GM23248 (cell line): Measurements from ENCODE around the gene MAP4K2. TPM values are rescaled to one million over a fixed set of nuclear protein-coding genes. Genes with fewer than 3 reads are reported as not detected.
"Not testable (repeated sequence)": the region's sequence is repeated elsewhere in the genome, so short reads cannot be mapped to it uniquely, and the experiment has no call there.

Experiments used
- DNase-seq: peaks from one replicate; pipeline ENCODE4 v3.0.0-alpha.2; 2015
- H2AFZ ChIP-seq: fragments of 200-600 bp; sonication (generic); 2 replicates; pipeline ENCODE4 v1.6.1; 2016; ENCODE audit warnings: antibody characterized with exemption
- H3F3A ChIP-seq: fragments of 200-600 bp; sonication (generic); 2 replicates; pipeline ENCODE4 v1.6.1; 2016; ENCODE audit warnings: mild to moderate bottlenecking, antibody characterized with exemption, mixed run types; ENCODE audit not compliant: insufficient read depth
- H3K27ac ChIP-seq: fragments of 200-600 bp; sonication (generic); 2 replicates; pipeline ENCODE4 v1.5.1; 2016; ENCODE audit warnings: mild to moderate bottlenecking
- H3K27me3 ChIP-seq: fragments of 200-600 bp; sonication (generic); replicated peaks from 2 replicates; pipeline ENCODE4 v1.6.1; 2016; ENCODE audit warnings: mild to moderate bottlenecking; ENCODE audit not compliant: insufficient read depth
- H3K36me3 ChIP-seq: fragments of 200-600 bp; sonication (generic); 2 replicates; pipeline ENCODE4 v1.6.1; 2016; ENCODE audit warnings: low read depth, mild to moderate bottlenecking
- H3K4me1 ChIP-seq: fragments of 200-600 bp; sonication (generic); 2 replicates; pipeline ENCODE4 v1.6.1; 2016; ENCODE audit warnings: mild to moderate bottlenecking; ENCODE audit not compliant: insufficient read depth
- H3K4me2 ChIP-seq: fragments of 200-600 bp; sonication (generic); one replicate; pipeline ENCODE4 v1.6.1; 2016; ENCODE audit warnings: mild to moderate bottlenecking; ENCODE audit not compliant: unreplicated experiment
- H3K4me3 ChIP-seq: fragments of 200-600 bp; sonication (generic); 2 replicates; pipeline ENCODE4 v1.5.1; 2016; ENCODE audit warnings: mild to moderate bottlenecking
- H3K79me2 ChIP-seq: fragments of 200-600 bp; sonication (generic); 2 replicates; pipeline ENCODE4 v1.6.1; 2016; ENCODE audit warnings: mild to moderate bottlenecking; ENCODE audit not compliant: insufficient read depth
- H3K9ac ChIP-seq: fragments of 200-600 bp; sonication (generic); 2 replicates; pipeline ENCODE4 v1.6.1; 2016; ENCODE audit warnings: mild to moderate bottlenecking
- H3K9me2 ChIP-seq: fragments of 200-600 bp; sonication (generic); 2 replicates; pipeline ENCODE4 v1.6.1; 2016; ENCODE audit warnings: mixed run types, mild to moderate bottlenecking, moderate library complexity; ENCODE audit not compliant: insufficient read depth
- H3K9me3 ChIP-seq: fragments of 200-600 bp; sonication (generic); one replicate; pipeline ENCODE4 v1.6.1; 2017; ENCODE audit warnings: low read depth
- H4K20me1 ChIP-seq: fragments of 200-600 bp; sonication (generic); 2 replicates; pipeline ENCODE4 v1.6.0; 2016; ENCODE audit not compliant: insufficient read depth
- EZH2 ChIP-seq: fragments of 200-600 bp; sonication (generic); IDR thresholded peaks from 2 replicates; pipeline ENCODE4 v1.6.1; 2018; ENCODE audit warnings: antibody characterized with exemption, mild to moderate bottlenecking; ENCODE audit not compliant: insufficient read depth, poor library complexity, severe bottlenecking
- EZH2phosphoT487 ChIP-seq: fragments of 200-600 bp; sonication (generic); IDR thresholded peaks from 2 replicates; pipeline ENCODE4 v1.6.1; 2018; ENCODE audit warnings: antibody characterized with exemption, moderate library complexity, mild to moderate bottlenecking, low read depth; ENCODE audit not compliant: insufficient read depth
- WGBS, 2 experiments: methylation state at CpG; one replicate each; pipeline ENCODE4 v1.1.6; 2015 to 2017; ENCODE audit warnings: low lambda C conversion rate in 2 of 2, low coverage in 1 of 2; ENCODE audit errors: missing lambda C conversion rate in 2 of 2; 5-methylcytosine and 5-hydroxymethylcytosine counted together
- in situ Hi-C: fragments of 300-500 bp; cut with MboI; formaldehyde crosslinking; loops from 2 replicates; pipeline ENCODE4 v1.15.0; 2020
- polyA plus RNA-seq: library from polyadenylated mRNA; unstranded; fragments of >200 nt; fragmentation: Nextera tagmentation; extraction: Ambion mirVana; gene quantifications from 2 replicates; pipeline ENCODE4 v1.2.1, GENCODE V29; 2016
- total RNA-seq: library from RNA; depleted of rRNA; stranded (reverse); fragments of >200 nt; shearing (Covaris generic); gene quantifications from 2 replicates; pipeline ENCODE4 v1.2.3, GENCODE V29; 2014

Gene MAP4K2
- total and polyA plus RNA-seq, 2 experiments from 2014 or later: 6.2 to 18.2 TPM

DNA sequence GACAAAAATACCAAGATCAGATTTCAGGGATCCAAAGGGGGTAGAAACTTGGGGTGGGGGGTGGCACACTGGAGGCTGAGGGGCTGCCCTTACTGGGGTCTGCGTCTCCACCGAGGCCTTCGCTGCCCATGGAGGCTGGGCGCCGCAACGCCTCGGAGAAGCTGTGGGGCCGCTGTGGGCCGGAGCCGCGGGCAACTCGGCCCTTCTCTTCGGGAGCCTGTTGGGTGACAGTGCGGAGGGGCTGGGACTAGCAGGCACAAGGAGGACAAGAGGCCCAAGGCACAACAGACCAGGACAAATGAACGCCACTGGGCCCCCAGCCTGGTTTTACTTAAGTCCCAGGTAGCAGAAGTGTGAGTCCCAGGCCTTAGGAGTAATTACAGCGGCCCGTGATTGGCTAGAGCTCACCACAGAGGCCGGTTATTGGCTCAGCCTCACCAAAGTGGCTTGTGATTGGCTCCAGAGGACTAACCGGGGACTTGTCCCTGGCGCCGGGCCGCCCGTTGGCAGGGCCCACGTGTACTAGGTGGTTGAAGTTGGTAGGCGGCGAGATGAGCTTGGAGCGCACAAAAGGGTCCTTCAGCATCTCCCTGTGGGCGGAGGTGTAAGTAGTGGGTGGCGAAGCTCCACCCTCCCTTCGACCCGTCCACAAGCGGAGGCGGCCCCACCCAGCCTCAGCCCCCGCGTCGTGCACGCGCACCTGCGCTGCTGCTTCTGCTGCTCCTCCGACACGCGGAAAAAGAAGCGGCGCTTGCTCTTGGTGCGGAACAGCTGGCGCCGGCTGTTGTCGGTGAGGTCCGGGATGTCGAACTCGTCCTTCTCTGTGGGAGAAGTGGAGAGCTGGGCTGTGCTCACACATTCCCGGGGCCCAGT lies 23.8 kb upstream of the MAP4K2 start:
- H3K9me3 ChIP-seq: no peaks in the 10 kb centered on the region
- no peak overlapping the region for H3K27ac ChIP-seq
- WGBS, 2 experiments: 86 to 87% methylated on average over 41 to 52 of the region's 52 CpGs
- no peaks in the 10 kb centered on the region for H3K9me2 ChIP-seq
- H3K4me3 ChIP-seq: no peak overlapping the region
- no peaks in the 10 kb centered on the region for H3K4me1 ChIP-seq
- no peaks in the 10 kb centered on the region for H4K20me1 ChIP-seq
- H3K4me2 ChIP-seq: no peak overlapping the region
- no peaks in the 10 kb centered on the region for H3F3A ChIP-seq
- H3K9ac ChIP-seq: no peak overlapping the region
- H3K36me3 ChIP-seq: no peaks in the 10 kb centered on the region
- TF ChIP-seq EZH2: no peak
- TF ChIP-seq EZH2phosphoT487: no peak
- H2AFZ ChIP-seq: no peak overlapping the region
- DNase-seq: no peak
- no peaks in the 10 kb centered on the region for H3K79me2 ChIP-seq
- in situ Hi-C loops: no loop called here
- H3K27me3 ChIP-seq: no peaks in the 10 kb centered on the region; the same call in 1 of the 2 replicates

- no peaks in the 10 kb centered on the region for H3K4me1 ChIP-seq
- no peaks in the 10 kb centered on the region for H4K20me1 ChIP-seq
- no peaks in the 10 kb centered on the region for H3K9me3 ChIP-seq
- 86 to 90% methylated on average over 7 of the region's 7 CpGs for whole genome bisulfite sequencing, 2 experiments
- no peak overlapping the region for H3K27ac ChIP-seq
- H3K9ac ChIP-seq: no peak overlapping the region
- in situ Hi-C loops: no loop called here
- no peaks in the 10 kb centered on the region for H3F3A ChIP-seq
- no peaks in the 10 kb centered on the region; the same call in 1 of the 2 replicates for H3K27me3 ChIP-seq
- H3K9me2 ChIP-seq: no peaks in the 10 kb centered on the region
- no peaks in the 10 kb centered on the region for H3K36me3 ChIP-seq
- no peaks in the 10 kb centered on the region for H3K79me2 ChIP-seq
- DNase-seq: no peak
- H3K4me3 ChIP-seq: no peak overlapping the region
- TF ChIP-seq EZH2phosphoT487 (no peak), EZH2 (no peak)
- H2AFZ ChIP-seq: no peak overlapping the region
- no peak overlapping the region for H3K4me2 ChIP-seq
These were observed 23.0 kb upstream of the MAP4K2 start for GRCh38 chr11:64826062-64826461.

- 50 to 53% methylated on average over 9 to 11 of the region's 11 CpGs for WGBS, 2 experiments
- Histone ChIP-seq H3K27me3 (no peaks in the 10 kb centered on the region), H4K20me1 (no peaks in the 10 kb centered on the region), H3K27ac (no peak overlapping the region), H3K9me2 (no peaks in the 10 kb centered on the region), H3K4me2 (no peak overlapping the region), H3K9me3 (no peaks in the 10 kb centered on the region), H3K4me3 (no peak overlapping the region), H3K9ac (no peak overlapping the region), H2AFZ (no peak overlapping the region), H3F3A (no peaks in the 10 kb centered on the region), H3K4me1 (no peaks in the 10 kb centered on the region), H3K79me2 (no peaks in the 10 kb centered on the region), H3K36me3 (no peaks in the 10 kb centered on the region)
- in situ Hi-C loops: no loop called here
- DNase-seq: no peak
- TF ChIP-seq EZH2 (no peak), EZH2phosphoT487 (no peak)
These were observed 20.6 kb upstream of the MAP4K2 start for GRCh38 chr11:64823568-64824119.

DNA sequence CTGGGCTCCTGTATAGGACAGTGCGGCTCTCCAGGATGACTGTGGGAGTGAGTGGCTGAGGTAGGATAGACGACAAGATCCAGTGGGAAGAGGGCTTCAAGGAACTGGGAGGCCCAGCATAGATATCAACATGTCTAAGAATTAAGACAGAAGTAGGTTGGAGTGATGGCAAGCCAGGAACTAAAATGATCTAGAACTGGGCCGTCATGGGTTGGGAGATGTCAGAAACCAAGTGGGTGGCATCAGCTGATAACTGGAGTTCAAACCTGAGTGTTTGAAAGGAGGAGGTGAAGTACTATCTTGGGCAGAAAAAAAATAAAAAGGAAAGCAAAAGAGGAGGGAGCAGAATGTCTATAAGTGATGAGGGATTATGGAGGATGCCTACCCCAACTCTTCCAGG lies 14.5 kb upstream of the MAP4K2 start:
- H3K4me3 ChIP-seq: no peak overlapping the region
- H3K36me3 ChIP-seq: no peaks in the 10 kb centered on the region
- no peak overlapping the region for H3K4me2 ChIP-seq
- no peaks in the 10 kb centered on the region for H3K4me1 ChIP-seq
- no peaks in the 10 kb centered on the region for H4K20me1 ChIP-seq
- no peak overlapping the region for H2AFZ ChIP-seq
- H3K9me3 ChIP-seq: no peaks in the 10 kb centered on the region
- H3K9me2 ChIP-seq: no peaks in the 10 kb centered on the region
- no peak for DNase-seq
- WGBS, 2 experiments: 87 to 89% methylated on average over 3 of the region's 3 CpGs
- H3K9ac ChIP-seq: no peak overlapping the region
- no peaks in the 10 kb centered on the region for H3K27me3 ChIP-seq
- H3F3A ChIP-seq: no peaks in the 10 kb centered on the region
- in situ Hi-C loops: no loop called here
- H3K79me2 ChIP-seq: no peaks in the 10 kb centered on the region
- no peak overlapping the region for H3K27ac ChIP-seq
- TF ChIP-seq EZH2phosphoT487 (no peak), EZH2 (no peak)

DNA sequence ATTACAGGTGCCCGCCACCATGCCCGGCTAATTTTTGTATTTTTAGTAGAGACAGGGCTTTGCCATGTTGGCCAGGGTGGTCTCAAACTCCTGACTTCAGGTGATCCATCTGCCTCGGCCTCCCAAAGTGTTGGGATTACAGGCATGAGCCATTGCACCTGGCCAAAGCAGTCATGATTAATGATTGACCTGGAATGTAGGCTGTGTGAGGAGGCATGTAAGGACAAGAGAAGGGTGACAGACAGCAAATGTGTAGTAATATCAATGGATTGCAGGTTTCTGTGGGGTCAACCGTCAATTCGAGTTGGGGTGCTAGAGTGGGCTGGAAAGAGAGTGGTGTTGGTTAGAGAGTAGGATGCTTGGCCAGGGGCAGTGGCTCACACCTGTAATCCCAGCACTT lies 12.4 kb upstream of the MAP4K2 start:
- WGBS, 2 experiments: 79 to 89% methylated on average over 5 of the region's 5 CpGs
- in situ Hi-C loops, H4K20me1 ChIP-seq, H3K36me3 ChIP-seq, H3F3A ChIP-seq, H3K9me2 ChIP-seq, H3K9me3 ChIP-seq, H2AFZ ChIP-seq, H3K27ac ChIP-seq, H3K27me3 ChIP-seq, H3K79me2 ChIP-seq, H3K4me1 ChIP-seq, H3K4me2 ChIP-seq, DNase-seq, H3K4me3 ChIP-seq, H3K9ac ChIP-seq: not testable (repeated sequence)
